ENCODE results near the gene BTBD17. TPM values are rescaled to one million over a fixed set of nuclear protein-coding genes. Genes with fewer than 3 reads are reported as not detected.
"Not testable (repeated sequence)": the region's sequence is repeated elsewhere in the genome, so short reads cannot be mapped to it uniquely, and the experiment has no call there.

The BTBD17 gene, protein sequence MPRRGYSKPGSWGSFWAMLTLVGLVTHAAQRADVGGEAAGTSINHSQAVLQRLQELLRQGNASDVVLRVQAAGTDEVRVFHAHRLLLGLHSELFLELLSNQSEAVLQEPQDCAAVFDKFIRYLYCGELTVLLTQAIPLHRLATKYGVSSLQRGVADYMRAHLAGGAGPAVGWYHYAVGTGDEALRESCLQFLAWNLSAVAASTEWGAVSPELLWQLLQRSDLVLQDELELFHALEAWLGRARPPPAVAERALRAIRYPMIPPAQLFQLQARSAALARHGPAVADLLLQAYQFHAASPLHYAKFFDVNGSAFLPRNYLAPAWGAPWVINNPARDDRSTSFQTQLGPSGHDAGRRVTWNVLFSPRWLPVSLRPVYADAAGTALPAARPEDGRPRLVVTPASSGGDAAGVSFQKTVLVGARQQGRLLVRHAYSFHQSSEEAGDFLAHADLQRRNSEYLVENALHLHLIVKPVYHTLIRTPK
- under 1 TPM; 0.10 to 0.44 (median 0.20) TPM for polyA plus RNA-seq (ENCODE audit: insufficient read length in 4 of 4)

GRCh38 chr17:74361230-74362068 is at the start of gene BTBD17:
Gene BTBD17 (minus strand): TSS chr17:74361868. CDS start chr17:74361819, 49 bp downstream.
- no peak for DNase-seq (ENCODE audit: low read depth in 4 of 4, low spot score in 3 of 4)

- no peak for DNase-seq (ENCODE audit: low read depth in 4 of 4, low spot score in 3 of 4)
Measured at GRCh38 chr17:74410001-74410443, 48.4 kb upstream of the BTBD17 start.

DNA sequence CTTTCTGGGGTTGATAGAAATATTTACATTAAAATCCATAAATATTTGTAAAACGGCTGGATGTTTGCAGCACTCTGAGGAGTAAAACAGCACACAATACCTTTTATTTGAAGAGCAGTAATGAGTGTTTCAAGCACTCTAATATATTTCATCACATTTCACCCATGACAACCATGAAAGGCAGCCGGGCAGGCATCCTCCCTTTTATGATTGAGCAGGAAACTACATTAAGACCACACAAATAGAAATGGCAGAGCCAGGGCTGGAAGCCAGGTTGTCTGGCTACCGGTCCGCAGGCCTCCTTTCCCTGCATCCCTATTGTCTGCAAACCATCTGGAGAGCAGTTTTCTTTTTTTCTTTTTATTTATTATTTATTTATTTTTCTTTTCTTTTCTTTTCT is 47.1 kb upstream of the BTBD17 start:
- no peak for DNase-seq (ENCODE audit: low read depth in 4 of 4, low spot score in 3 of 4)

DNA sequence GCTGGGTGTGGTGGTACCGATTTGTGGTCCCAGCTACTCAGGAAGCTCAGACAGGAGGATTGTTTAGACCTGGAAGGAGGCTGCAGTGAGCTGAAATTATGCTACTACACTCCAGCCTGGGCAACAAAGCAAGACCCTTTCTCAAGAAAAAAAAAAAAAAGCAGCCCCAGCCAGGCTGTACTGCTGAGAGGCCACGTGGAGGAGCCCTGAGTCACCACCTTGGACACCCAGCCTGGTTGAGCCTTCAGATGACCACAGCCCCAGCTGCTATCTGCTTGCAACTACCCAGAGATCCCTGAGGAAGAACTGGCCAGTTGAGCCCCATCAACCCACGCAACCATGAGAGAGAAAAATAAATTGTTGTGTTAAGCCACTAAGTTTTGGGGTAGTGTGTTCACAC is 46.6 kb upstream of the BTBD17 start:
- no peak for DNase-seq (ENCODE audit: low read depth in 4 of 4, low spot score in 3 of 4)

DNA sequence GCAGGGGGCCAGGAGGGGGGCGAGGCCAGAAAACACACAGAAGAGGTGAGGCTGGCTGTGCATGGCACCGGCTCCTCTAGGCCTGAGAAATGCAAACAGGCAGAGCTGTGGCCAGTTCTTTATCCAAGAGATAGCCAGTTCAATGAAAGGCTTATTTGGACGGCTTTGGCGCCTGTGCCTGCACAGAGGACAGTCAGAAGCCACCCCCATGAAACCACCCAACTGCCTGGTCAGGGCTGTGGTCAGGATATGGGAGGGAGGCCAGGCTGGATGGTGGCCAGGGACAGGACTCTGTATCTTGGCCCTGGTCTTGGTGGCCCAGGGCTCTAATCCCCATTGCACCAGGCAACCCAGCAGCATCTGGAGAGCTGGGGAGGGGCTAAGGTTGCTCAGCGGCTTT is 45.7 kb upstream of the BTBD17 start:
- no peak for DNase-seq (ENCODE audit: low read depth in 4 of 4, low spot score in 3 of 4)

DNA sequence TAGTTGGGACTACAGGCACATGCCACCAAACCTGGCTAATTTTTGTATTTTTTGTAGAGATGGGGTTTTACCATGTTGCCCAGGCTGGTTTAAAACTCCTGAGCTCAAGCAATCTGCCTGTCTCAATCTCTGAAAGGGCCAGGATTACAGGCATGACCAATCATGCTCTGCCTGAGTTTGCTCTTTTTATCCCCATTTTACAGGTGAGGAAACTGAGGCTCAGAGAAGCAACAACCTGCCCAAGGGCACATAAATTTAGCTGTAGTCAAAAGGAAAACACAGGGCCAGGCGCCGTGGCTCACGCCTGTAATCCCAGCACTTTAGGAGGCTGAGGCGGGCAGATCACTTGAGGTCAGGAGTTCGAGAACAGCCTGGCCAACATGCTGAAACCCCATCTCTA is 43.6 kb upstream of the BTBD17 start:
- not testable (repeated sequence) for DNase-seq (ENCODE audit: low read depth in 4 of 4, low spot score in 3 of 4)

DNA sequence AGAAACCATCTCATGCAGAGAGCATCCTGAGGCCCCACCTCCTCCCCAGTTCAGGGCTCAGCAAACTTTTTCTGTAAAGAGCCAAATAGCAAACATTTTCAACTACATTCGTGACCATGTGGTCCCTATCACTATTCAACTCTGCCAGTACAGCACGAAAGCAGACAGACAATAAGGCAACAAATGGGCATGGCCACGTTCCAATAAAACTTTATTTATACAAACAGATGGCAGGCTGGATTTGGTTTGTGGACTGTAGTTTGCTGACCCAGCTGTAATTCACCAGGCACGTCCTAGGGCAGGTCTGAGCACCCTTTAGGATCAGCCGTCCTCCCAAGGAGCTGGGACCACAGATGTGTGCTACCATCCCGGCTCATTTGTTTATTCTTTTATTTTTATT is 43.1 kb upstream of the BTBD17 start:
- DNase-seq (ENCODE audit: low read depth in 4 of 4, low spot score in 3 of 4), result no peak

DNA sequence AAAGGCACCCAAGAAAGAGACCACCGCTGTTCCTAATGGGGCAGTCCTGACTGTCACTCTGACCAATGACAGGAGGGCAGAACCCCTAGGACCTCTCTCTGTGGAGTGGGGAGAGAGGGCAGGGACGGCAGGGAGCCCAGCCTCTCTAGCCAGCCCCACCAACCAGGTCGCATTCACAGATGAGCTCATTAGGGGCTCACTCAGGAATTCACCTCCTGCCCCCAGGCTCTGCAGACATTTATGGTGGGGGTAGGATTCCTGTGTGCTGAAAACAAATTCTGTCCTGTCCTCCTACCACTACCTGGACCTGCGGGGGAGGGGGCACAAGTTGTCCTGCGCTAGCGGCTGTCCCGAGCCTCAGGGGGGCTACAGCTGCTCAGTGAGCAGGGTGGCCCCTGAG is 42.5 kb upstream of the BTBD17 start:
- no peak for DNase-seq (ENCODE audit: low read depth in 4 of 4, low spot score in 3 of 4)

- no peak for DNase-seq (ENCODE audit: low read depth in 4 of 4, low spot score in 3 of 4)
Measured at GRCh38 chr17:74403512-74404137, 42.0 kb upstream of the BTBD17 start.

DNA sequence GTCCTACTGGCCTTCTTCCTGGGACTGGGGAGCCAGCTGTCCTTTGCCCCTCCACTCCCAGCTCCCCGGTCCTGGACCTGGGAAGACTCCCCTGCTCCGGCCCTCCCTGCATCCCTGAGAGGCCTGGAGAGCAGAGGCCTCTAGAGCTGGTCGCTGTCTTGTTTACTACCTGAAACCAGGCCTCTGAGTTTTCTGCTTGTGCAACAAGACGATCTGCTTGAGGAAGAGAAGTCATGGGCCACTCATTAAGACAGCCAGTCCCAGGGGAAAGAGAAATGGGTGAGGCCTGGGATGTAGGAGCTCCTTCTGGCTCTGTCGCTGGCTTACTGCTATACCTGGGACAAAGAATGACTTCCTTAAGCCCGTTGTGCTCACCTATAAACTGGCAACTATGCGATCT is 40.4 kb upstream of the BTBD17 start:
- DNase-seq (ENCODE audit: low read depth in 4 of 4, low spot score in 3 of 4), result no peak

GRCh38 chr17:74396567-74396966 is 34.9 kb upstream of the BTBD17 start:
- DNase-seq (ENCODE audit: low read depth in 4 of 4, low spot score in 3 of 4), result no peak

DNA sequence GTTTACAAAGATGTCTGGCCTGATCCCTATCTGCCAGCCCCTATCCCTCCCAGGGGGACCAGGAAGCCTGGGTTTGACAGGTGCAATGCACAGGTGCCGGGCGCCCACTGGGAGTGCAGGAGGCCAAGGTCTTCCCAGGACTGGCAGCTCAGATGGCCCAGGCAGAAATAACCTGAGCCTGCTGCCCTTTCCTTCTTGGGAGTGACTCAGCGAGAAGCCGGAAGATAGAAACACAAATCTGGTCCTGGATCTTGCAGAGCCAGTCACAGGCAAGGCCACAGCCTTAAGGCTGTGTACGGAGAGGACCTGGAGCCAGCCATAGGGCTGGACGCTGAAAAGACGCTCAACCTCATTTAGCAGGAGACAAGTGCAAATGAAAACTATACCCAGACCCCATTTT is 33.3 kb upstream of the BTBD17 start:
- no peak for DNase-seq (ENCODE audit: low read depth in 4 of 4, low spot score in 3 of 4)

DNA sequence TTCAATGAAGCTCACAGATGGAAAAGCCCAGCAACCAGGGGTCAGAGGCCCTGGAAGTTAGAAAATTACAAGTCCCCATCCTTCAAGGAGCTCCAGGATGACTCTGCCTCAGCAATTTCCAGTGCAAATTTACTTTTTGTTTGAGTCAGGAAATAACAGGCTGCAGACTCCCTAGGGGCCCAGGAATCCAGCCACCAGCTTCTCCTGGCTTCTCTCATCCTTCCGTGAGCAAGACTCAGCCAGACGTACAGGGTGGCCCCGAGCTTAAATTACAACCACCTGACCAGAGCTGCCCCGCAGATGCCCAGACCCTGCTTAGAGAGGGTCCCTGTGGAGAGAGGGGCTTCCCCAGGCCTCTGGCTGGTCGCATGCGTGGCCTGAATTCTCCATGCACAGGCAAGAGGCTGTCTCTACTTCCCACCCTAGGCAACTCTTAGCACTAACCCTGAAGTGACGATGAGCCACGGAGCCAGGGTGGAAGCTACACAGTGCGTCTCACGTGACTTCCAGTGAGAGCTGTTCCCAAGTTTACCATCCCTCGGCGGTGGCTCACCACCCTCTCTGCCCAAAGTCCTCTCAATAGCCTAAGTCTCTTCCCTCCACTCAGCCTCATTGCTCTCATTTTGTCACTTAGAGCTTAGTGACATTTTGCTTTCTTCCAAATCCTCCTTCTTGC is 32.7 kb upstream of the BTBD17 start:
- DNase-seq (ENCODE audit: low read depth in 4 of 4, low spot score in 3 of 4), result no peak

DNA sequence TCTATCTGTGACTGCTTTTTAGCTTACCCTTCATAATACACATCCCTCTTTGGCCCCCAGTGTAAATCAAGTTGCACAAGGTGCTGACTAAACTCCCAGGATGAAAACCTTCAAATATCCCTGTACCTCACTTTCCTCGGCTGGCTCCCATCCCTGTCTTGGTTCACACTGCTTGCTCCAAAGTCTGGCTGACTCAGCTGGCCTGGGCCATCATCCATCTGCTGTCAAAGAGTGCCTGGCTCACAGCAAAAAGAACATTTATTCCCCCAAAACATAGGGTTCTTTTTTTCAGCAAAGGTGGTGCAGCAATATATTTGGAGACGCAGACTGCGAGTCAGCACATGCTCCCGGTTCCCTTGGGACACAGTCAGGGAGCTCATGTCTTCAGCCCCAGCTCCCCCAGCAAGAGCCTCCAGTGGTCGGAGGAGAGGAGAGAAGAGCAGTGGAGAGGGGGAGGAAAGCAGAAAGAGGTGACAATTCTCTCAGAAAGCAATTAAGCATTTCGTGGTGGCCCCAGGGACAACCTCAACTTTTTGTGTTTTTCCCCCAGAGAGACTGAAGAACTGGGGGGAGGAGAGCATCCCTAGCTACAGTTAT is 31.8 kb upstream of the BTBD17 start:
- DNase-seq (ENCODE audit: low read depth in 4 of 4, low spot score in 3 of 4), result no peak

- DNase-seq (ENCODE audit: low read depth in 4 of 4, low spot score in 3 of 4), result no peak
Measured at GRCh38 chr17:74392848-74393247, 31.2 kb upstream of the BTBD17 start.

DNA sequence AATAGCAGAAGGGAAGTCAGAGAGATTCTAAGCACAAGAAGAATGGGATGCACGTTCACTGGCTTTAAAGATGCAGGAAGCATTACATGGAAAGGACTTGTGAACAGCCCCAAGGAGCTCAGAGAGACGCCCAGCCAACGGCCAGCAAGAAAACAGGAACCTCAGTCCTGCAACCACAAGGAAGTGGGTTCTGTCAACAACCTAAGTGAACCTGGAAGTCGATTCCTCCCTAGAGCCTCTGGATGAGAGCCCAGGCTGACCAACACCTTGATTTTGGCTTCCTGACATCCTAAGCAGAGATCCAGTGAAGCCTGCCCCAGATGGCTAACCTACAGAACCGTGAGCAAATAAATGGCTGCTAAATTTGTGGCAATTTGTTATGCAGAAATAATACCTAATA is 30.1 kb upstream of the BTBD17 start:
- no peak for DNase-seq (ENCODE audit: low read depth in 4 of 4, low spot score in 3 of 4)

DNA sequence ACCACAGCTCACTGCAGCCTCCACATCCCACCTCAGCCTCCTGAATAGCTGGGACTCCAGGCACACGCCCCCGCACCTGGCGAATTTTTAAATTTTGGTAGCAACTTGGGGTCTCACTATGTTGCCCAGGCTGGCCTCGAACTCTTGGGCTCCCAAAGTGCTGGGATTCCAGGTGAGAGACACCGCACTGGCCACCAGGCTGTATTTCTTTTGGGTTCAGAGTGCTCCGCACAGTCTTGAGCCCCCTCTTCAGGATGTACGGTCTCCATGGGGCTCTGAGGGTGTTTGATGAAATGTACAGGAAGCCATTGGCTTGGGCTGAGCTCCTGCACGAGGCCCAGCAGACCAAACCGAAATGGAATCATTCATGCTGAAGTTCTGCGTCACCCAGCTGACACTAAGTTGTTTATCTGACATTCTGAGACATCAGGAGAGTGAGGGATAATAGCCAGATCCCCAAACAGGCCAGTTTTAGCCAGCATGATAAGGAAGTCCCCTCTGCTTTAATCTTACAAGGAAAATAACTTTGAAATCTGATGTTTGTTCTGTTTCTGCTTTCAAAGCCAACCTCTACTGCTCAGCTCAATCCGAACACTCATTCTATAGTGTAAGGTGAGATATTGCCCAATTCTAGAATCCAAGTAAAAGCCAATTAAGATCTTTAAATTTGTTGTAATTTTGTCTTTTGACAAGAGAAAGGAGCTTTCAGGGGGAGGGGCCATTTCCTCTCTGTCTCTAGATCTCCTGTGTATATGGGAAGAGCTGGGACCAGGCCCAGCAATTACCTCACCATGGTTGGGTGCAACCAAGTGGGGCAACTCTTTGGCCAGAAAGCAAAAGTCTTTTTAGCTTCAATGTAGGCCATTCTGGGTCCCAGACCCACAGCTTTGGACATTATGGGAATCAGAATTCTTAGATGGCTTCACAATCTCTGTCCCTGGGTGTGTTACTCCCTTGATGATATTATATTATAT is 29.3 kb upstream of the BTBD17 start:
- no peak for DNase-seq (ENCODE audit: low read depth in 4 of 4, low spot score in 3 of 4)

GRCh38 chr17:74389937-74390679 is 28.4 kb upstream of the BTBD17 start:
- DNase-seq (ENCODE audit: low read depth in 4 of 4, low spot score in 3 of 4), result no peak
